ENCODE results near the gene PCCA. TPM values are rescaled to one million over a fixed set of nuclear protein-coding genes. Genes with fewer than 3 reads are reported as not detected.
"Not testable (repeated sequence)": the region's sequence is repeated elsewhere in the genome, so short reads cannot be mapped to it uniquely, and the experiment has no call there.

Gene PCCA
- total RNA-seq, 1 experiment from 2014 or later, result 4.8 TPM

GRCh38 chr13:100306434-100306999 is 217.6 kb downstream of the PCCA start:
- in situ Hi-C loops (cut with HindIII; ENCODE audit: low pct_unique_long_range_greater_than_20kb, low sequenced_read_pairs), result no loop called here
- no peak for DNase-seq (ENCODE audit: low read depth)

- no peak for DNase-seq (ENCODE audit: low read depth)
- in situ Hi-C loops (cut with HindIII; ENCODE audit: low pct_unique_long_range_greater_than_20kb, low sequenced_read_pairs), result no loop called here
Observed at GRCh38 chr13:100314132-100314910, 225.4 kb downstream of the PCCA start.

- no peak for DNase-seq (ENCODE audit: low read depth)
- in situ Hi-C loops (cut with HindIII; ENCODE audit: low pct_unique_long_range_greater_than_20kb, low sequenced_read_pairs), result no loop called here
Observed at GRCh38 chr13:100315522-100315921, 226.6 kb downstream of the PCCA start.

- DNase-seq (ENCODE audit: low read depth); in situ Hi-C loops (cut with HindIII; ENCODE audit: low pct_unique_long_range_greater_than_20kb, low sequenced_read_pairs): not testable (repeated sequence)
Observed at GRCh38 chr13:100318473-100318872, 229.6 kb downstream of the PCCA start.

GRCh38 chr13:100323937-100324336 is 235.0 kb downstream of the PCCA start:
- in situ Hi-C loops (cut with HindIII; ENCODE audit: low pct_unique_long_range_greater_than_20kb, low sequenced_read_pairs), result no loop called here

GRCh38 chr13:100330662-100331061 is 241.8 kb downstream of the PCCA start:
- DNase-seq (ENCODE audit: low read depth), result no peak
- in situ Hi-C loops (cut with HindIII; ENCODE audit: low pct_unique_long_range_greater_than_20kb, low sequenced_read_pairs), result no loop called here

More at GRCh38 chr13:100323937-100324336, 235.0 kb downstream of the PCCA start:
- DNase-seq (ENCODE audit: low read depth), result no peak

- in situ Hi-C loops (cut with HindIII; ENCODE audit: low pct_unique_long_range_greater_than_20kb, low sequenced_read_pairs), result no loop called here
- no peak for DNase-seq (ENCODE audit: low read depth)
Observed at GRCh38 chr13:100333141-100333540, 244.2 kb downstream of the PCCA start.

GRCh38 chr13:100334214-100334613 is 245.3 kb downstream of the PCCA start:
- DNase-seq (ENCODE audit: low read depth), result no peak
- in situ Hi-C loops (cut with HindIII; ENCODE audit: low pct_unique_long_range_greater_than_20kb, low sequenced_read_pairs), result no loop called here

GRCh38 chr13:100336795-100337516 is 248.1 kb downstream of the PCCA start:
- in situ Hi-C loops (cut with HindIII; ENCODE audit: low pct_unique_long_range_greater_than_20kb, low sequenced_read_pairs), result no loop called here
- no peak for DNase-seq (ENCODE audit: low read depth)

GRCh38 chr13:100338275-100338674 is 249.4 kb downstream of the PCCA start:
- no peak for DNase-seq (ENCODE audit: low read depth)

GRCh38 chr13:100339411-100339940 is 250.6 kb downstream of the PCCA start:
- in situ Hi-C loops (cut with HindIII; ENCODE audit: low pct_unique_long_range_greater_than_20kb, low sequenced_read_pairs), result no loop called here
- no peak for DNase-seq (ENCODE audit: low read depth)

More at GRCh38 chr13:100338275-100338674, 249.4 kb downstream of the PCCA start:
- in situ Hi-C loops (cut with HindIII; ENCODE audit: low pct_unique_long_range_greater_than_20kb, low sequenced_read_pairs), result no loop called here

- DNase-seq (ENCODE audit: low read depth), result no peak
- in situ Hi-C loops (cut with HindIII; ENCODE audit: low pct_unique_long_range_greater_than_20kb, low sequenced_read_pairs), result no loop called here
Observed at GRCh38 chr13:100340865-100341264, 252.0 kb downstream of the PCCA start.

- in situ Hi-C loops (cut with HindIII; ENCODE audit: low pct_unique_long_range_greater_than_20kb, low sequenced_read_pairs), result no loop called here
- DNase-seq (ENCODE audit: low read depth), result no peak
Observed at GRCh38 chr13:100341327-100341726, 252.4 kb downstream of the PCCA start.

GRCh38 chr13:100344544-100344943 is 255.7 kb downstream of the PCCA start:
- in situ Hi-C loops (cut with HindIII; ENCODE audit: low pct_unique_long_range_greater_than_20kb, low sequenced_read_pairs), result no loop called here
- DNase-seq (ENCODE audit: low read depth), result no peak

- in situ Hi-C loops (cut with HindIII; ENCODE audit: low pct_unique_long_range_greater_than_20kb, low sequenced_read_pairs), result no loop called here
- DNase-seq (ENCODE audit: low read depth), result peak; percentile 30
Observed at GRCh38 chr13:100347968-100348367, 259.1 kb downstream of the PCCA start.

GRCh38 chr13:100349594-100349993 is 260.7 kb downstream of the PCCA start:
- in situ Hi-C loops (cut with HindIII; ENCODE audit: low pct_unique_long_range_greater_than_20kb, low sequenced_read_pairs), result no loop called here
- DNase-seq (ENCODE audit: low read depth), result no peak

GRCh38 chr13:100350601-100351000 is 261.7 kb downstream of the PCCA start:
- no peak for DNase-seq (ENCODE audit: low read depth)
- in situ Hi-C loops (cut with HindIII; ENCODE audit: low pct_unique_long_range_greater_than_20kb, low sequenced_read_pairs), result no loop called here

GRCh38 chr13:100356426-100356825 is 267.5 kb downstream of the PCCA start:
- in situ Hi-C loops (cut with HindIII; ENCODE audit: low pct_unique_long_range_greater_than_20kb, low sequenced_read_pairs), result no loop called here

GRCh38 chr13:100356889-100357288 is 268.0 kb downstream of the PCCA start:
- DNase-seq (ENCODE audit: low read depth), result no peak
- in situ Hi-C loops (cut with HindIII; ENCODE audit: low pct_unique_long_range_greater_than_20kb, low sequenced_read_pairs), result no loop called here

More at GRCh38 chr13:100356426-100356825, 267.5 kb downstream of the PCCA start:
- no peak for DNase-seq (ENCODE audit: low read depth)

All from Caki2 (cell line).